NCI-H510A treated with DMSO at 0.1 percent for 48 hours (cell line): Measurements from ENCODE around the gene SNX8.

Experiments used
- DNase-seq: peaks from one replicate; lab custom pipeline; 2025; lab: John Stamatoyannopoulos, UW

The SNX8 gene

DNA sequence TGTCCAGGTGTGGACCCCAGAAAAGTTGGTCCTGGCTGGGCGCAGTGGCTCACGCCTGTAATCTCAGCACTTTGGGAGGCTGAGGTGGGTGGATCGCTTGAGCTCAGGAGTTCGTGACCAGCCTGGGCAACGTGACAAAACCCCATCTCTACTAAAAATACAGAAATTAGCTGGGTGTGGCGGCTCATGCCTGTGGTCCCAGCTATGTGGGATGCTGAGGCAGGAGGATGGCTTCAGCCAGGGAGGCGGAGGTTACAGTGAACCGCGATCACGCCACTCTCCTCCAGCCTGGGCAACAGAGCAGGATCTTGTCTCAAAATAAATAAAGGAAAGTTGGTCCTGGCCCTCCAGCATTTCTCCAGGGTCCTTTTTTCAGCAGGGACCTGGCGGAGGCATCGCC lies 70.8 kb downstream of the SNX8 start:
- DNase-seq, result no peak

DNA sequence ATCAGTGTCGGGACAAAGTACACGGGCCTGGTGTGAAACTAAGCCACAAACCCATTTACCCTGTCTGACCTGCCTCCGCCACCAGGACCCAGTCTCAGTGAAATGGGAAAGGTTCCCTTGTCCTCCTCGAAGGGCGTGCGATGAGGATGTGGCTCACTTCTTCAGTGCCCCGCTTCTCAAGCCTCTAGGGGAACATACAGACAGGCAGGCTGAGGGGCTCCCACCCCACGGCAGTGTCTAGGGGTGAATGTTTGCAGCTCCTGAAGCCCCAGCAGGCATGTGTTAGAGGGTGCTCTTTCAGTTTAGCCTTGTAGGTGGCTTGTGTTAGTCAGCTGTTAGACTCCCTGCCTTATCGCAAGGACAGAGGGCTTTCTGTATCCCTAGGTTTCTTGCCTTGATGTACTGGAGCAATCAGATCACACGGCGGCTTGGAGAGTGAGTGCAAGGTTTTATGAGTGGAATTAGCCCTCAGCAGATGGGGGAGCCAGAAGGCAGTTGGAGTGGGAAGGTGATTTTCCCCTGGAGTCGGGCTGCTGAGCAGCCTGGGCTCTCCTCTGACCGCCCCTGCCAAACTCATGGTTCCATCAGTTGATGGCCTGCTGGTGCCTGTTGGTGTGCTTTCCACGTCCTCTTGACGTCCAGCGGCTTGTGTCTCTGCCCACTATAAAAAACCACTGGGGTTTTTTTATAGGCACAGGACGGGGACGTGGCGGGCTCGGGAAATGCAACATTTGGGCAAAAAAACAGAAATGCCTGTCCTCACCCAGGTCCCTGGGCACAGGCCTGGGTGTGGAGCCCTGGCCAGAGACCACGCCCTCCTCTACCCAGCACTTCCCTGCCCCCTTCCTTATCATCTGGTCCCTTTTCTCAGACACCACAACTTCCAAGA lies 71.5 kb downstream of the SNX8 start:
- peak; percentile 65 for DNase-seq

DNA sequence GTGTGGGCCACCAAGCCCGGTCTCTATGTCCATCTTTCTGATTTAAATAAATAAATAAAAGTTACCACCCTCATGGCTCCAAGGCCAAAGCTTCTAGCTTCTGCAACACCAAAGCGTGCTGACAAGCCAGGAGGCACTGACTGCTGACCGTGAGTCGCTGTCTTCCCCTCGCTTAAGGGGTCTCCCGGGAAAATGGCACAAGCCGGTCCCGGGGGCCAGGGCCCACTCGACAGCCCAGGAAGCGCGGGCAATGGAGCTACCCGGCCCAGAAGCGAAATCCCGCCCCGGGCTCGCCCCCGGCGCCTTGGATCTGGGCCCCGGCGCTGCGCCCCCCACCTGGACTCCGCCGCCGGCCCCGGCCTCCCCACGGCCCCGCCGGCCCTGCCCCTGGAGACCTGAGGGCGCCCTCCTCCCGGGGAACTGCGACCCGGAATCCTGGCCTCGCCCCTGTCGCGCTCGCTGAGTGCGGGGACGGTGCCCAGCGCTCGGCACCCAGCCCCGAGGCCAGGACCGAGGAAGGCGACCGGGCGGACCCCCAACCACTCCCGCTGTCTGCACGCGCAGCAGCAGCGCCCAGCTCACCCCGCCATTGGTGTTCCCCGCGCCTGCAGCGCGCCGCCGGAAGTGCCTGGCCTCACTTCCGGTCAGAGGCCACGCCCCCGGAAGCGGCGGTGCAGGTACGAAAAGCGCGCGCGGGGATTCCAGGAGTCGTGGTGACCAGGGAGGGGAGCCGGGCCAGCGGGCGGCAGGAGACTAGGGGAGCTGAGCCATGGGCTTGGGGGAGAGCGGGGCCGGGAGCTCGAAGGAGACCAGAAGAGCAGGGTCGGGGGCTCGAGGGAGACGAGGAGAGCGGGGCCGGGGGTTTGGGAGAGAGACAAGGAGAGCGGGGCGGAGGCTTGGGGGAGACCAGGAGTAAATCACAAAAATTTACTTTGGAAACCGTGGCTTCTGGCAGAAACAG lies 72.4 kb downstream of the SNX8 start, which contains the start of the genes MRM2 and NUDT1:
MRM2 (minus strand) TSS at position 626 of the 961 bp plus-strand sequence; CDS start at position 590, 36 bp downstream.
NUDT1 (plus strand) TSS at position 647 of the 961 bp plus-strand sequence. CDS start 2,349 bp downstream, outside the sequence.
- peak; percentile 96 for DNase-seq

DNA sequence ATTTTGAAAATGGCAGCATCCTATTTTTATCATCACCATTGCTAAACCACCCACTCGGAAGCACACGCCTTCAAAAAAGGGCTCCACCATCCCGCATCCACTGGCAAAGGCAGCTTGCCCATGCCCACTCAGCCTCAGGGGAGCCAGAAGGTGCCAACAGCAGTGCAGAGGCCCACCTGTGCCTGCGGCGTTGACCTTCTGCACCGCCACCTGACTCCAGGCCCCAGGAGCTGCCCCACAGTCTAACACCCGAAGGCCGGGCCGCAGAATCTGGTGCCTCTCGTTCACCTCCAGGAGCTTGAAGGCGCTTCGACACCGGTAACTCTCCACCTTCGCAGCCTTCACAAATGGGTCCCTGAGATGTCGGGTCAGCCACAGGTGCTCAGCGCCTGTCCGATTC lies 75.0 kb downstream of the SNX8 start:
- DNase-seq, result no peak

DNA sequence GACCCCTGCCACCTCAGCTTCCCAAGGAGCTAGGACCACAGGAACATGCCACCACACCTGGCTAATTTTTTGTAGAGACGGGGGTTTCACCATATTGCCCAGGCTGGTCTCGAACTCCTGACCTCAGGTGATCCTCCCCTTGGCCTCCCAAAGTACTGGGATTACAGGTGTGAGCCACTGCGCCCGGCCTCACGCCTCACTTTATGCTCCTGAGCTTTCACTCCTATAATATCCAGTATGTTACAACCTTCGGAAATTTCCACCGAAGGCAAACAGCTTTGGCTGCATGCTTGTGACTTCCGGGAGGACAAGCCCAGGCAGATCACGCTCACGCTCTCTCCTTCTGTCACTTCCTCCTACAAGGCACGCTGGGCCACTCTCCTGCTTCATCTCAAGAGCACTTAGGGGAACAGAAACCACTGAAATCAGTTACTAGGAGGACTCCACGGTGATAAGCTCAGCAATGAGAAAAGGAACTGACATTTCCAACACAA lies 77.1 kb downstream of the SNX8 start:
- DNase-seq, result peak; percentile 80

DNA sequence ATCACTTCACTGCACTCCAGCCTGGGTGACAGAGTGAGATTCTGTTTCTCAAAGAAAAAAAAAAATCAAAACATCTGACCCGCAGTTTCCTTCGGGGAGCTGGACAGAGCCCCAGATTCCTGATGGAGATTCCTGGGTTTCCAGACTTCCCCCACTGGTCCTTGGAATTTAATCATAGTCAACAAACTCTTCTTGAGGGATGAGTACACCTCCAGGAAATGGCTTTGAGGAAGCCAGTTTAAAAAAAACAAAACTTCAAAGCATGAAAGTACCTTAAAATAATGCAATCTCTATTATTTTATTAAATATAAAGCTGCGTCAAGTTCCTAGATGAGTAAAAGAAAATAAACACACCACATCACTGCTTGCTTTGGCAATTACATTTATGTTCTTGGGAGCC lies 80.3 kb downstream of the SNX8 start:
- no peak for DNase-seq

DNA sequence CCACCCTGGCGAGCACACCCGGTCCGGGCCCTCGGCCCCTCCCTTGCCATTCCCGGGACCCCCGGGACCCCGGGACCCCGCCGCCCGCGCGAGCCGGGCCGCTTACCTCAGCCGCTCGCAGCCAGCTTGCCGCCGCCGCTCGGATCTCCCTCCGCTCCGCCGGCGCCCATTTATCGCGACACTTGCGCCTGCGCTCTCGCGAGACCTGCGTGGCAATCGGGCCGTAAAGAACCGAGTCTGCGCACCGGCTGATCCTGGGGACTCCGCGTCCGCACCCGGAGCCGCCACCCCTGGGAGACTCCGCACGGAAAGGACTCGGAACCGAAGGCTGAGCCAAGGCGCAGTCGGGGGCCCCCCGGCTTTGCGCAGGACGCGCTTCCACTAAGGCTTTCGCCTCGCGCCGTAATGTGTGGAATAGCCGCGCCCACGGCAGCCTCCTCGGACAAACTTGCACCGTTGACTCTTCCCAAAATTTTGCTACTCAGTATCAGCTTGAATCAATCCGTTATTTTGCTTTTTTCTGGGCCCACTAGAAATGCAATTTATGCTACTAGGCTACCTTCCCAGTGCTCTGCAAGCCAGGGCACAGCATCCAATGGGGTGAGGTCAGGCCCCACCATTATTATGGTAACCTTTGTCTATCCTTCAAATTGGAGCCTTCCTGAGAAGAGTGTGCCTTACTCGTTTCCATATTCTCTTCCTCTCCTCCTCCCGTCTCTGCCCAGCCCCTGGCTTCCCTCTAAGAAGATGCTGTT lies 81.3 kb downstream of the SNX8 start, which contains the start of gene MAD1L1:
MAD1L1 (minus strand) TSS at position 180 of the 755 bp plus-strand sequence. CDS start 2,812 bp downstream, outside the sequence.
- DNase-seq, result peak; percentile 88

DNA sequence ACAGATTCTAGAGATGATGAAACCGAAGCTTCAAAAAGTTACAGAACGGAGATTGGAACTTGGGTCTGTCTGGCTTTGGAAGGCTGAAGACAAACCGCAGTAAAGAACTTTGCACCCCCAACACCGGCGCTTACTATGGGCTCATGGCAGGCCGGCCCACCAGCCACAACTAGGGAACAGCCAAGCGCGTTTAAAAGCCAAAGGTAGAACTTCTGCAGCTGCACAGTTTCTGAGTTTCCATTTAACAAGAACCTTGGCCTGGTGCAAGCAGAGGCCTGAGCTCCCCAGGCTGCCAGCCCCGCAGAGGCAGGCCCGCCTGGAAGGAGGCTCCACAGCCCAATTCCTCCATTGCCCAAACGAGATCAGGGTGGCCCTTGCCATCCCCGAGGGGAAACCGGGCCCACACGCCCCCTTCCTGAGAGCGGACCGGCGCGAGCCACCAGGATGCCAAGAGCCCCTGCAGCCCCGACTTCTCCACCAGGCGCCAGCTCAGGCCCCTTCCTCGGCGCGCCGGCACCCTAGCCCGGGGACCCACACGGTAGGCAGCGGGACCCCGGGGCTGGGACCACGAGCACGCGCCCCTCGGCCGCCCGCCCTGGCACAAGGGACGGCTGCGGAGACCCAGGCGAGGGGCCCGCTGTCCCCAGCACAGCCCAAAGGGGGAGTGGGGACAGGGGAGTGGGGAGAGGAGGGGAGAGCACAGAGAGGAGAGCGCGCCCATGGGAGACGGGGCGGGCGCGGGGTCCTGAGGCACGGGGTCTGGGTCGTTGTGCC lies 82.1 kb downstream of the SNX8 start:
- DNase-seq, result no peak

DNA sequence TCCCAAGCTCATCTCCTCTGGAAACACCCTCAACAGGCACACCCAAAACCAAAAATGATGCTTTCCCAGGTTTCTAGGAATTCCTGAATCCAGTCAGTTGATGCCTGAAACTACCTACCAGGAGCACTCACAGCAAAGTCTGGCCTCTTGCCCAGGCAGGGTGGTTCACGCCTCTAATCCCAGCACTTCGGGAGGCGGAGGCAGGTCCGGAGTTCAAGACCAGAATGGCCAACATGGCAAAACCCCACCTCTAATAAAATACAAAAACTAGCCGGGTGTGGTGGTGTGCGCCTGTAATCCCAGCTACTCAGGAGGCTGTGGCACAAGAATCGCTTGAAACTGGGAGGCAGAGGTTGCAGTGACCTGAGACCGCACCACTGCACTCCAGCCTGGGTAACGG lies 83.4 kb downstream of the SNX8 start:
- DNase-seq, result no peak

DNA sequence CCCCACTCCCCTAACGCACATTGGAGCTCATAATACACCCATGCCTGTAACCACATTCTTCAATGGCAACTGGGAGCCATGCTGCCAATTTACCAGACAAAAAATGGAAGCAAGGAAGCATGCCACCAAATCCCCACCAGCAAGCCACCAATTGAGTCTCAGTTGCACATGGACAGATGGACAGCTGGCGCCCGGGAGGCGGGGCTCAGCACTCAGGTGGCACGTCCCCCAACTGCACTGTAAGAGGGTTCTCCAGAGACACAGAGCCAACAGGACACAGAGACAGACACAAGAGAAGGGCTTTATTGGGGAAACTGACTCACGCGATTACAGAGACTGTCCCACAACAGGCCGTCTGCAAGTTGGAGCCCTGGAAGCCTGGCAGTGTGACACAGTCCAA lies 84.0 kb downstream of the SNX8 start:
- DNase-seq, result no peak

DNA sequence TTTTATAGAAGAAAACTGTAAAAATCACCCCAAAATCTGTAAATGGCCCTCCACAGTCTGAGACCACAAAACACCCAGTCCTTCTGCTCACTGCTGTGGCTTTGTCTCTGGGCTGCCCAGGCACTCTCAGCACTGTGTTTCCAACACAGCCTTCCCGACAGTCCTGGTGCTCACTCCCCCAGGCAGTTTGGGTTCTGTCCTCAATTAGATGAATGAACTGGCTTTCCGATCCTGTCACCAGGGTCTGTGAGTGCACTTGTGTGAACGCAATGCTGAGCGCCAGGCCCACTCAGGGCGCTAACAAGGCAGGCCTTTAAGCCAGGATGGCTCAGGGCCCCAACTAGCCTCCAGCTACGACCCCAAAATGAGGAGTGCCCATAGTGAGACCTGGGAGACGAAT lies 84.8 kb downstream of the SNX8 start:
- no peak for DNase-seq

DNA sequence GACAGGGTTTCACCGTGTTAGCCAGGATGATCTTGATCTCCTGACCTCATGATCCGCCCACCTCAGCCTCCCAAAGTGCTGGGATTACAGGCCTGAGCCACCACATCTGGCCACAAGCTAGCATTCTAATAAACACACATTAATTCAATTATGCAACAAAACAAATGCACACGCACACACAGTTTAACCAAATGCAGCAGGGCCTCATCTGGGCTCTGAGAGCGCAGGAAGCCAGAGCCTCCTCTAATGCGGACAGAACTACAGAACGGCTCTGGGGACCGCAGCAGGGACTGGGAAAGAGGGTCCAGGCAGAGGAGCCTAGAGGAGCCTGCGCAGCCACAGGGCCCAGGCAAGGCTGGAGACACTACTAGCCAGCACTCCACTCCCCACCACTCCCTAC lies 85.3 kb downstream of the SNX8 start:
- DNase-seq, result no peak

DNA sequence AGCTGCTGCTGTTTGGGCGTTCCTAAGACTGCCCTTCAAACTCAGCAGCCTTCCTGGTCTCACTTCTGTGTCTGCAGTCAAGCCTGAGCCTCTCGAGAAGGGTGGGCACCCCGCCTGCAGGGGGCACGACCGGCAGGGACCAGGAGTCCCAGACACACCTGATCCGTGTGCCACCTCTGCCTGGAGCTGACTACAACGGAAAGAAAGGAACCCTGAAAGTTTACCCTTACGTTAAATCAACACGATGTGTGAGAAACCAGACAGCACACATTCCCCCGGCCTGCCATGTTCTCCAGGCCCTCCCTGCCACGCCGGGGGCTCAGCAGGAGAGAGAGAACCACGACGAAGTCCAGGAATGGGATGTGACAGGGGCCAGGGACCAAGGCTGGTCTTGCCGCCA lies 86.5 kb downstream of the SNX8 start:
- DNase-seq, result no peak

DNA sequence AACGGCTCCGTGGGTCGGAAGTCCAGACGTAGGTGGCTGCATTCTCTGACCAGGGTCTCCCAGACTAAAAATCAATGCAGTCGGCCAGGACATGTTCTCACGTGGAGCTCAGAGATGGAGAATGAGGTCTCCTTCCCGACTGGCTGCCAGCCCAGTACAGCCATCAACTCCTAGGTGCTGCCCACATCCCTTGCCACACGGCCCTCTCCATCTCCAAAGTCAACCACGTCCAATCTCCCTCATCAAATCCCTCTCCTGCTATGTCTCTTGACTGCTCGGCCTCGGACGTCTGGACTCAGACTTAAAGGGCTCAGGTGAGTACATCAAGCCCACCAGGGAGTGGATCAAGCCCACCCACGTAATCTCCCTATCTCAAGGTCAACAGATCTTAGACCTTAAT lies 88.4 kb downstream of the SNX8 start:
- DNase-seq, result no peak

DNA sequence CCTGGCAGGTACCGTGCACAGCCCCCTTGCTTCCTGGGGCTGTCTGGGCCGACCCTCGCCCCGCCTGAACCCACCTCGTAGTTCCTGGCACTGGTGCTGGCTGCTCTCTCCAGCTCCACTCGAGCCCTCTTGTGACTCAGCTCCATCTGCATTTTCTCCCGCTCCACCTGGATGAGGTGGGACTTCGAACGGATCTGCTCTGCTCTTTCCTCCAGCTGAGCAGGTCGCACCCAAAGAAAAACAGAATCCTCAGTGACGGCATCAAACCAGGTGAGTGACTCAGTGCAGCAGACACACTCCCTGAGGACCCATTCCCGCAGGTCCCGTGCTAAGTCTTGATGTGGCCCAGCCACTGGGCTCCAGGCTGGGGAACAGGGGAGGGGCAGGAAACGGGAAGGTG lies 88.9 kb downstream of the SNX8 start:
- no peak for DNase-seq

DNA sequence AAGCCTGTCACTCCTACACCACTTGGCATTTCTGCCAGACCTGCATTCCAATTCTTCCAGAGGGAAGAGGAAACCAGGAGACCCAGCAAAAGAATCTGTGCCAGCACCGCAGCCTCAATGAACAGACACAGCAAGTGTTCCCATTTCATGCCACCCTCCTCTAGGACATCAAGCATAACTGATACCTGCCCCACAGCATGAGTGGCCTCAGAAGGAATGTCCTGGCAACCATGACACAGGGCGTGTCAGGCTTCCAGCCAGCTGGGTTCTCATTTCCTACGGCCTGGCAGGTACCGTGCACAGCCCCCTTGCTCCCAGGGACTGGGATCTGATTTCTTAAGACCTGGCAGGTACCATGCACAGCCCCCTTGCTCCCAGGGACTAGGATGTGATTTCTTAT lies 89.3 kb downstream of the SNX8 start:
- DNase-seq, result no peak

DNA sequence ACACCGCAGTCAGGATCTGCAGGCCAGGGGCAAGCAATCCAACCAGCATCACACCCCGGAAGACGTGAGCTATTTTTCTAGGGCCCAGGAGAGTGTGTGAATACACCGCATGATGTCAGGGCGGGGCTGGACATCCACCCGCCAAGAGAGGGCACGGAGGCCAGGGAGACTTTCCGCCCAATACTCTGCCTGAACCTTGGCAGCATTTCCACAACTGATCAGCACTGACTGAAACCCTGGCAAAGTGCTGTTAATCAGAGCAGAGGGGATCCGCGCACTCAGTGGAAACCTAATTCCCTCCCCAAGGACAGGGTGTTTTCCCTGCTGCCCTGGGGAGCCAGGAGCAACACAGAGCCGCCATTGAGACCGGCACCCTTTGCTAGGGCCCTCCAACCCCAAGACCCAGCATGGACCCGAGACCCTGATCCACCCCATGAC lies 89.7 kb downstream of the SNX8 start:
- no peak for DNase-seq

DNA sequence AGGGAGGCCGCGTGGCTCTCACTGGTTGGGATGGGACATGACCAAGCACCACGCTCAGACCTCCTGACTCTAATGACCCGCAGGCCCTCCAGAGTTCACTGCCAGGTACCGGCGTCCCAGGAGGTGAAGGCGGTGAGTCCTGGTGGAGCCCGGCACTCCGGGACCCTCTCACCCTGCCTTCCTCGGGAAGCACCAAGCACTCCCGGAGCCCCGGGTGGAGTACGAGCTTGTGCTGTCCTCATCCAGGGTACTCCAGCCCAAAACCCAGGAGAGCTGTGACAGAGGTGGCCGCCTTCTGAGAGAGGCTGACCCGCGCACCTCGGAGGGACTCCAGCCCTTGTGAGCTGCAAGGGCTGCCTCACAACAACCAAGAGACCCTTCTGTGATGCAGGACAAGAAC lies 90.9 kb downstream of the SNX8 start:
- no peak for DNase-seq

DNA sequence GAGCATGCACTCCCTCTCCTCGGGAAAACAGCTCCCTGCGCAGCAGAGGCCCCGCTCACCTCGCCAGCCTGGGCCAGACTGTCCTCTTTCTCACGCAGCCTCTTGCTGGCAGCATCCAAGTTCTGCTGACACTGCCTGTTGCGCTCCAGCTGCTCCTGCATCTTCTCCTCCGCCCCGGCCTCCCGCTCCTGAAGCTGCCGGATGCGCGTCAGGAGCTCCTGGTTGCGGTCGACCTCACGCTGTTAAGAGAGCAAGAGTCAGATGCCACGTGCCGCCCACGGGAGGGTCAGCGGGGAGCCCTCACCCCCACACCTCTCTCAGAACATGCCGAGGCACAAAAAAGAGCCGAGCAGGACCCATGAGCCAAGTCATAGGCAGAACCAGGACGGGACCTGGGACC lies 91.7 kb downstream of the SNX8 start:
- no peak for DNase-seq

DNA sequence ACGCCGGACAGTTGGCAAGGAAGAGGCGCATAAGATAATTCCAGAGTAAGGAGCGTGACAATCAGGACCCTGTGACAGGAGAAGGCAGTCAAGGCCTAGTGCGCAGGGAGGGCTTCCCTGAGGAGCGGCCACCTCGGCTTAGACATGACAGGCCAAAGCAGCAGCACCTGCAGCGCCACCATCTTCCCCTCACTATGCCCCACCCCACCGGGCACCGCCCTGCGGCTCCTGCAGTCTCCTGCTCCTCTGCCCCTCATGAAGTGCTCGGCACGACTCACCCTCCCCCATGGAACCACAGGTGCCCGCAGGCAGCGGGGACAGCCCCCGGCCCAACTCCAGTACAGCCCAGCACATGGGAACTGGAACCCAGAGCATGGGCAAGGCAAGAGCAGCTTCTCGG lies 93.3 kb downstream of the SNX8 start:
- no peak for DNase-seq

DNA sequence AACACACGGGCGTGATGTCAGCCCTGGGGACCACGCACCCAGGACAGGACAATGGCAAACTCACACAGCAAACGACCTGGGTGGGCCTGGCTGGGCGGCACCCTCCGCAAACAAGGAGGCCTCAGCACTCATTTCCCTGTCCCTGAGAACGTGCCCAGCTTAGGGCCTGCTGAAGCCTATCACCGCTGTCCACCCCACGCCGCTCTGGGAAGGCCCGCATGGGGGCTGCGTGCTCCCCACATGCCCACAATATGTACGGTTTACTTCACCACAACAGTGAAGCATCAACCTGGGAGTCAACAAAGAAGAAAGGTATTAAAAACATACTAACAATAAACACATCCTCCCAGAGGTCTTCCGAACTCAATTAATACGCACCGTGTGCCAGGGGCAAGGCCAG lies 93.7 kb downstream of the SNX8 start:
- no peak for DNase-seq
